H54 (cell line): Measurements from ENCODE around the gene PIK3CA.

Source experiments
- DNase-seq: peaks from one replicate; pipeline ENCODE4 v3.0.0; 2011; ENCODE audit warnings: low spot score, mixed read lengths; ENCODE audit not compliant: insufficient read length
- FAIRE-seq: peaks from 3 replicates; lab custom pipeline; 2011; peaks lifted over from hg19 to GRCh38; lab: Jason Lieb, UNC
- POLR2A ChIP-seq: IDR thresholded peaks from 2 replicates; pipeline ENCODE4 v1.6.1; 2011; ENCODE audit warnings: low read depth, mild to moderate bottlenecking, low read length

Gene PIK3CA

GRCh38 chr3:179148616-179149405 lies 654 bp downstream of the PIK3CA start:
- FAIRE-seq (peak; percentile 91), DNase-seq (peak; percentile 45)
- TF ChIP-seq POLR2A = peak; percentile 38; the same call in 1 of the 2 replicates

GRCh38 chr3:179149406-179149867 lies 1.3 kb downstream of the PIK3CA start:
- DNase-seq = no peak

GRCh38 chr3:179149951-179150350 lies 1.8 kb downstream of the PIK3CA start:
- no peak for TF ChIP-seq POLR2A
- no peak for FAIRE-seq
- no peak for DNase-seq

More at GRCh38 chr3:179149406-179149867, 1.3 kb downstream of the PIK3CA start:
- FAIRE-seq = no peak
- no peak for TF ChIP-seq POLR2A

- no peak for TF ChIP-seq POLR2A
- DNase-seq (no peak), FAIRE-seq (peak; percentile 15)
Observed at GRCh38 chr3:179150610-179151009, 2.5 kb downstream of the PIK3CA start.

GRCh38 chr3:179151474-179151873 lies 3.3 kb downstream of the PIK3CA start:
- FAIRE-seq (peak; percentile 86), DNase-seq (no peak)
- no peak for TF ChIP-seq POLR2A

- DNase-seq (no peak), FAIRE-seq (peak; percentile 55)
- TF ChIP-seq POLR2A = no peak
Observed at GRCh38 chr3:179156170-179156569, 8.0 kb downstream of the PIK3CA start.

GRCh38 chr3:179156775-179157174 lies 8.6 kb downstream of the PIK3CA start:
- no peak for TF ChIP-seq POLR2A
- FAIRE-seq = peak; percentile 43
- DNase-seq = no peak

GRCh38 chr3:179158336-179159039 lies 10.3 kb downstream of the PIK3CA start:
- no peak for TF ChIP-seq POLR2A
- FAIRE-seq = no peak
- no peak for DNase-seq

GRCh38 chr3:179163503-179163902 lies 15.3 kb downstream of the PIK3CA start:
- FAIRE-seq (no peak), DNase-seq (no peak)
- no peak for TF ChIP-seq POLR2A

GRCh38 chr3:179164857-179165256 lies 16.7 kb downstream of the PIK3CA start:
- FAIRE-seq (no peak), DNase-seq (no peak)
- TF ChIP-seq POLR2A = no peak

GRCh38 chr3:179166561-179167201 lies 18.5 kb downstream of the PIK3CA start:
- no peak for DNase-seq
- TF ChIP-seq POLR2A = no peak
- peak; percentile 55 for FAIRE-seq

- peak; percentile 82 for FAIRE-seq
- no peak for DNase-seq
- TF ChIP-seq POLR2A = no peak
Observed at GRCh38 chr3:179168918-179169317, 20.8 kb downstream of the PIK3CA start.

GRCh38 chr3:179172546-179172945 lies 24.4 kb downstream of the PIK3CA start:
- FAIRE-seq = peak; percentile 6
- no peak for TF ChIP-seq POLR2A
- no peak for DNase-seq

GRCh38 chr3:179174316-179174715 lies 26.2 kb downstream of the PIK3CA start:
- TF ChIP-seq POLR2A = no peak
- FAIRE-seq (no peak), DNase-seq (no peak)
